H1 (cell line): ENCODE data around the gene POLR2I. TPM values are rescaled to one million over a fixed set of nuclear protein-coding genes. Genes with fewer than 3 reads are reported as not detected.

Experiments used
- CBX5 ChIP-seq: fragments of 300-800, 300-1000 bp; sonication (generic); IDR thresholded peaks from 2 replicates; pipeline ENCODE4 v1.7.1; 2016; ENCODE audit warnings: antibody characterized with exemption, low read length, low read depth
- CBX8 ChIP-seq: fragments of 300-800, 300-1000 bp; sonication (generic); IDR thresholded peaks from 2 replicates; pipeline ENCODE4 v1.7.1; 2016; ENCODE audit warnings: low read depth, low read length, borderline replicate concordance
- HDAC2 ChIP-seq, 2 experiments: fragments of 300-600 bp in 1 of 2; sonication (generic) in 1 of 2; IDR thresholded peaks; 2 replicates each; pipeline ENCODE4 v1.6.1; 2011 to 2012; ENCODE audit warnings: low read depth in 2 of 2, low read length in 2 of 2, mild to moderate bottlenecking in 2 of 2, moderate library complexity in 2 of 2, borderline replicate concordance in 1 of 2, inconsistent platforms in 1 of 2
- RFX5 ChIP-seq: IDR thresholded peaks from 2 replicates; pipeline ENCODE4 v1.6.1; 2011; ENCODE audit warnings: low read depth, low read length, improper control_type of control experiment, borderline replicate concordance
- polyA plus RNA-seq, 7 experiments: library from polyadenylated mRNA; depleted of rRNA in 3 of 7; stranded (reverse) in 5 of 7; unstranded in 2 of 7; fragments of >200 nt in 5 of 7; fragments of 200-250 nt in 2 of 7; gene quantifications; 1 replicate in 5 of 7; 2 replicates in 1 of 7; 4 replicates in 1 of 7; pipeline versions ENCODE4 v1.2.1 to v1.2.3, GENCODE V29; 2011 to 2013; ENCODE audit warnings: missing spikeins in 2 of 7, mixed read lengths in 2 of 7
- total RNA-seq: library from RNA; stranded (reverse); fragmentation: NEBNext Ultra II Directional; extraction: Animal tissue kit (Norgen Biotek cat#: 25700); gene quantifications from 2 replicates; pipeline ENCODE4 v1.2.1, GENCODE V29; 2021
- TF ChIP-seq, protein P1 (sequence below): fragments of 300-600 bp; sonication (generic); IDR thresholded peaks from 2 replicates; pipeline ENCODE4 v1.7.1; 2012; ENCODE audit warnings: low read length, moderate library complexity, mild to moderate bottlenecking, inconsistent platforms; ENCODE audit not compliant: insufficient replicate concordance

Gene POLR2I
- total and polyA plus RNA-seq, 2 of the 8 experiments (the other 6 are each of a cell fraction or from before 2014, with no cell fraction given) = 143 to 150 TPM

DNA sequence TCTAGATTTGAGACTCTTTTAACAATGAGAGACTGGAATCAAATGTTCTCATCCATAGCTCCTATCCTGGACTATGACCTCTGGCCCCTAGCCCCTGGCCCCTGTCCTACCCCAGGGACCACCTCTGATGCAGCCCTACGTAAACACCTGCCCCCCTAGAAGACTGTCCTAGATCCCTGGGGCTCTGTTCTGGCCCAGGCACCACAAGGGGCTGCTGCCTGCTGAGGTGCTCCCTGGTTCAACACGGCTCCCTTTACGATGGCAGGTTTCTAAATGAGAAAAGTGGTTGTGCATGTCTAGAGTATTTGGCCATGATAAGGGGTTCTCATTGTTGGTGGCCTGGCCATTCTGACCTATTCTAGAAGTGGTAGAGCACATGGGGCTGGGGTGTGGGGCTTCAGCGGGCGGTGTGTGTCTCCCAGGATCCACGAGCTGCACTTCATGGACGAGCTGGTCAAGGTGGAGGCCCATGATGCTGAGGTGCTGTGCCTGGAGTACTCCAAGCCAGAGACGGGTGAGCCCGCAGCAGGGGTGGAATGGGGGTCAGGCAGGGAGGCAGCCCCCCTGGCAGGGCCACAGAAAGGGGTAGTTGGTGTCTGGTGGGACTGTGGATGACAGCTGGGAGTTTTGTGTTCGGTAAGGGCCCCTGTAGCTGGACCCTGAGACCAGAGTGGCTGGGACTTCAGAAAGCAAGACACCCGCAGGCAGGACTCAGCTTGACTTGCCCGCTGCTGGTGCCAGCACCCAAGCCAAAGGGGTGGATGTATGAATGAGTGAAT lies 30.3 kb downstream of the POLR2I start (continued):
- TF ChIP-seq, protein P1, sequence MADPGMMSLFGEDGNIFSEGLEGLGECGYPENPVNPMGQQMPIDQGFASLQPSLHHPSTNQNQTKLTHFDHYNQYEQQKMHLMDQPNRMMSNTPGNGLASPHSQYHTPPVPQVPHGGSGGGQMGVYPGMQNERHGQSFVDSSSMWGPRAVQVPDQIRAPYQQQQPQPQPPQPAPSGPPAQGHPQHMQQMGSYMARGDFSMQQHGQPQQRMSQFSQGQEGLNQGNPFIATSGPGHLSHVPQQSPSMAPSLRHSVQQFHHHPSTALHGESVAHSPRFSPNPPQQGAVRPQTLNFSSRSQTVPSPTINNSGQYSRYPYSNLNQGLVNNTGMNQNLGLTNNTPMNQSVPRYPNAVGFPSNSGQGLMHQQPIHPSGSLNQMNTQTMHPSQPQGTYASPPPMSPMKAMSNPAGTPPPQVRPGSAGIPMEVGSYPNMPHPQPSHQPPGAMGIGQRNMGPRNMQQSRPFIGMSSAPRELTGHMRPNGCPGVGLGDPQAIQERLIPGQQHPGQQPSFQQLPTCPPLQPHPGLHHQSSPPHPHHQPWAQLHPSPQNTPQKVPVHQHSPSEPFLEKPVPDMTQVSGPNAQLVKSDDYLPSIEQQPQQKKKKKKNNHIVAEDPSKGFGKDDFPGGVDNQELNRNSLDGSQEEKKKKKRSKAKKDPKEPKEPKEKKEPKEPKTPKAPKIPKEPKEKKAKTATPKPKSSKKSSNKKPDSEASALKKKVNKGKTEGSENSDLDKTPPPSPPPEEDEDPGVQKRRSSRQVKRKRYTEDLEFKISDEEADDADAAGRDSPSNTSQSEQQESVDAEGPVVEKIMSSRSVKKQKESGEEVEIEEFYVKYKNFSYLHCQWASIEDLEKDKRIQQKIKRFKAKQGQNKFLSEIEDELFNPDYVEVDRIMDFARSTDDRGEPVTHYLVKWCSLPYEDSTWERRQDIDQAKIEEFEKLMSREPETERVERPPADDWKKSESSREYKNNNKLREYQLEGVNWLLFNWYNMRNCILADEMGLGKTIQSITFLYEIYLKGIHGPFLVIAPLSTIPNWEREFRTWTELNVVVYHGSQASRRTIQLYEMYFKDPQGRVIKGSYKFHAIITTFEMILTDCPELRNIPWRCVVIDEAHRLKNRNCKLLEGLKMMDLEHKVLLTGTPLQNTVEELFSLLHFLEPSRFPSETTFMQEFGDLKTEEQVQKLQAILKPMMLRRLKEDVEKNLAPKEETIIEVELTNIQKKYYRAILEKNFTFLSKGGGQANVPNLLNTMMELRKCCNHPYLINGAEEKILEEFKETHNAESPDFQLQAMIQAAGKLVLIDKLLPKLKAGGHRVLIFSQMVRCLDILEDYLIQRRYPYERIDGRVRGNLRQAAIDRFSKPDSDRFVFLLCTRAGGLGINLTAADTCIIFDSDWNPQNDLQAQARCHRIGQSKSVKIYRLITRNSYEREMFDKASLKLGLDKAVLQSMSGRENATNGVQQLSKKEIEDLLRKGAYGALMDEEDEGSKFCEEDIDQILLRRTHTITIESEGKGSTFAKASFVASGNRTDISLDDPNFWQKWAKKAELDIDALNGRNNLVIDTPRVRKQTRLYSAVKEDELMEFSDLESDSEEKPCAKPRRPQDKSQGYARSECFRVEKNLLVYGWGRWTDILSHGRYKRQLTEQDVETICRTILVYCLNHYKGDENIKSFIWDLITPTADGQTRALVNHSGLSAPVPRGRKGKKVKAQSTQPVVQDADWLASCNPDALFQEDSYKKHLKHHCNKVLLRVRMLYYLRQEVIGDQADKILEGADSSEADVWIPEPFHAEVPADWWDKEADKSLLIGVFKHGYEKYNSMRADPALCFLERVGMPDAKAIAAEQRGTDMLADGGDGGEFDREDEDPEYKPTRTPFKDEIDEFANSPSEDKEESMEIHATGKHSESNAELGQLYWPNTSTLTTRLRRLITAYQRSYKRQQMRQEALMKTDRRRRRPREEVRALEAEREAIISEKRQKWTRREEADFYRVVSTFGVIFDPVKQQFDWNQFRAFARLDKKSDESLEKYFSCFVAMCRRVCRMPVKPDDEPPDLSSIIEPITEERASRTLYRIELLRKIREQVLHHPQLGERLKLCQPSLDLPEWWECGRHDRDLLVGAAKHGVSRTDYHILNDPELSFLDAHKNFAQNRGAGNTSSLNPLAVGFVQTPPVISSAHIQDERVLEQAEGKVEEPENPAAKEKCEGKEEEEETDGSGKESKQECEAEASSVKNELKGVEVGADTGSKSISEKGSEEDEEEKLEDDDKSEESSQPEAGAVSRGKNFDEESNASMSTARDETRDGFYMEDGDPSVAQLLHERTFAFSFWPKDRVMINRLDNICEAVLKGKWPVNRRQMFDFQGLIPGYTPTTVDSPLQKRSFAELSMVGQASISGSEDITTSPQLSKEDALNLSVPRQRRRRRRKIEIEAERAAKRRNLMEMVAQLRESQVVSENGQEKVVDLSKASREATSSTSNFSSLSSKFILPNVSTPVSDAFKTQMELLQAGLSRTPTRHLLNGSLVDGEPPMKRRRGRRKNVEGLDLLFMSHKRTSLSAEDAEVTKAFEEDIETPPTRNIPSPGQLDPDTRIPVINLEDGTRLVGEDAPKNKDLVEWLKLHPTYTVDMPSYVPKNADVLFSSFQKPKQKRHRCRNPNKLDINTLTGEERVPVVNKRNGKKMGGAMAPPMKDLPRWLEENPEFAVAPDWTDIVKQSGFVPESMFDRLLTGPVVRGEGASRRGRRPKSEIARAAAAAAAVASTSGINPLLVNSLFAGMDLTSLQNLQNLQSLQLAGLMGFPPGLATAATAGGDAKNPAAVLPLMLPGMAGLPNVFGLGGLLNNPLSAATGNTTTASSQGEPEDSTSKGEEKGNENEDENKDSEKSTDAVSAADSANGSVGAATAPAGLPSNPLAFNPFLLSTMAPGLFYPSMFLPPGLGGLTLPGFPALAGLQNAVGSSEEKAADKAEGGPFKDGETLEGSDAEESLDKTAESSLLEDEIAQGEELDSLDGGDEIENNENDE = no peak
- TF ChIP-seq CBX8 = no peak
- no peak for TF ChIP-seq HDAC2 (IDR thresholded peaks at IDR 0.05; ENCODE audit: borderline replicate concordance in 1 of 2, low read depth in 2 of 2, low read length in 2 of 2)
- no peak for TF ChIP-seq RFX5
- no peak for TF ChIP-seq CBX5
- TF ChIP-seq, all 59 proteins: peak for 0
